PC-9 (cell line): ENCODE data around the gene RAB40C. TPM values are rescaled to one million over a fixed set of nuclear protein-coding genes. Genes with fewer than 3 reads are reported as not detected.

Experiments used
- BruUV-seq: library from RNA; stranded (reverse); fragments of 400-500 nt; replicated peaks from 2 replicates; lab custom pipeline; 2021; lab: Mats Ljungman, UMichigan
- CTCF ChIA-PET: fragments of 300-600 bp; sonication (Branson Sonifier 250); formaldehyde crosslinking; loops from one replicate; lab custom pipeline; 2022; ENCODE audit warnings: antibody characterized with exemption; lab: Charles Lee
- POLR2A ChIA-PET: fragments of 300-600 bp; sonication (Branson Sonifier 250); formaldehyde crosslinking; loops from one replicate; lab custom pipeline; 2022; ENCODE audit warnings: antibody characterized with exemption; ENCODE audit not compliant: unreplicated experiment; lab: Charles Lee
- DNase-seq, 2 experiments: peaks; one replicate each; pipeline versions ENCODE4 v3.0.0 to v3.0.0-alpha.2; 2015 to 2022; ENCODE audit warnings: mixed read lengths in 1 of 2
- H2AFZ ChIP-seq: fragments of 200-600 bp; sonication (generic); 2 replicates; pipeline ENCODE4 v1.8.1; 2017; ENCODE audit warnings: antibody characterized with exemption
- H3F3A ChIP-seq: fragments of 200-600 bp; sonication (generic); 2 replicates; pipeline ENCODE4 v1.8.1; 2017; ENCODE audit warnings: antibody characterized with exemption, mild to moderate bottlenecking, low read depth; ENCODE audit not compliant: insufficient read depth
- H3K27ac ChIP-seq: fragments of 200-600 bp; sonication (generic); 2 replicates; pipeline ENCODE4 v1.6.1; 2016; ENCODE audit warnings: mixed run types
- H3K27me3 ChIP-seq: fragments of 200-600 bp; sonication (generic); 2 replicates; pipeline ENCODE4 v1.6.1; 2016; ENCODE audit warnings: low read depth, mixed run types; ENCODE audit not compliant: insufficient read depth
- H3K36me3 ChIP-seq: fragments of 200-600 bp; sonication (generic); 2 replicates; pipeline ENCODE4 v1.6.1; 2016; ENCODE audit warnings: low read depth, mixed run types
- H3K4me1 ChIP-seq: fragments of 200-600 bp; sonication (generic); replicated peaks from 2 replicates; pipeline ENCODE4 v1.6.1; 2016; ENCODE audit warnings: mixed run types; ENCODE audit not compliant: insufficient read depth
- H3K4me2 ChIP-seq: fragments of 200-600 bp; sonication (generic); 2 replicates; pipeline ENCODE4 v1.6.1; 2017; ENCODE audit warnings: mixed run types
- H3K4me3 ChIP-seq: fragments of 200-600 bp; sonication (generic); 2 replicates; pipeline ENCODE4 v1.6.1; 2016; ENCODE audit warnings: mixed run types
- H3K79me2 ChIP-seq: fragments of 200-600 bp; sonication (generic); 2 replicates; pipeline ENCODE4 v1.6.1; 2017; ENCODE audit warnings: low read depth, mixed run types
- H3K9me2 ChIP-seq: fragments of 200-600 bp; sonication (generic); 2 replicates; pipeline ENCODE4 v1.8.1; 2017; ENCODE audit warnings: mild to moderate bottlenecking; ENCODE audit not compliant: insufficient read depth
- H3K9me3 ChIP-seq: fragments of 200-600 bp; sonication (generic); 2 replicates; pipeline ENCODE4 v1.8.1; 2016; ENCODE audit warnings: low read depth; ENCODE audit not compliant: insufficient read depth
- H4K20me1 ChIP-seq: fragments of 200-600 bp; sonication (generic); 2 replicates; pipeline ENCODE4 v1.8.1; 2017; ENCODE audit not compliant: insufficient read depth
- CTCF ChIP-seq: fragments of 200-600 bp; sonication (generic); conservative IDR thresholded peaks from 2 replicates; pipeline ENCODE4 v1.6.1; 2017; ENCODE audit warnings: mixed run types, antibody characterized with exemption, mild to moderate bottlenecking, moderate library complexity
- EZH2 ChIP-seq: fragments of 200-600 bp; sonication (generic); IDR thresholded peaks from 2 replicates; pipeline ENCODE4 v1.8.0; 2017; ENCODE audit warnings: antibody characterized with exemption, low read depth
- intact Hi-C: fragments of 100-400 bp; cut with micrococcal nuclease; formaldehyde crosslinking; loops from one replicate; pipeline ENCODE4 v1.10.0; 2022; ENCODE audit not compliant: unreplicated experiment
- total RNA-seq: library from RNA; stranded (reverse); gene quantifications from 2 replicates; pipeline ENCODE4 v1.2.3, GENCODE V29; 2021

Gene RAB40C
- total RNA-seq, 1 experiment from 2014 or later = 47.1 TPM

GRCh38 chr16:590815-591200, 942 bp downstream of the RAB40C start:
- no peak overlapping the region for H3K27ac ChIP-seq
- intact Hi-C loops = no loop called here

GRCh38 chr16:591231-591630, 1.4 kb downstream of the RAB40C start:
- intact Hi-C loops = no loop called here
- no peak overlapping the region for H3K27ac ChIP-seq
- H3K9me2 ChIP-seq = no peaks in the 10 kb centered on the region
- H3K79me2 ChIP-seq = peaks cover 69% of the 10 kb centered on the region
- no peaks in the 10 kb centered on the region for H3K36me3 ChIP-seq
- peaks cover 46% of the 10 kb centered on the region for H3K4me1 ChIP-seq
- no TSS peak for BruUV-seq
- no peaks in the 10 kb centered on the region for H3K27me3 ChIP-seq
- TF ChIP-seq CTCF = no peak
- no peak for TF ChIP-seq EZH2
- ChIA-PET CTCF (no interaction called here), POLR2A (no interaction called here)
- peak overlapping the region; percentile 81; the same call in 1 of the 2 replicates for H3K4me3 ChIP-seq
- peak overlapping the region; percentile 99 for H3K4me2 ChIP-seq
- peaks cover 41% of the 10 kb centered on the region for H4K20me1 ChIP-seq
- H3K9me3 ChIP-seq = no peaks in the 10 kb centered on the region
- H2AFZ ChIP-seq = no peak overlapping the region
- peaks cover 35% of the 10 kb centered on the region for H3F3A ChIP-seq
- DNase-seq = no peak

More at GRCh38 chr16:590815-591200, 942 bp downstream of the RAB40C start:
- no TSS peak for BruUV-seq
- Histone ChIP-seq H3K79me2 (peaks cover 65% of the 10 kb centered on the region), H2AFZ (no peak overlapping the region), H3K9me3 (no peaks in the 10 kb centered on the region), H3K4me1 (peaks cover 46% of the 10 kb centered on the region), H3K36me3 (no peaks in the 10 kb centered on the region), H3K27me3 (no peaks in the 10 kb centered on the region), H3K4me3 (peak overlapping the region; percentile 81), H3K4me2 (peak overlapping the region; percentile 99), H3F3A (peaks cover 35% of the 10 kb centered on the region), H4K20me1 (peaks cover 39% of the 10 kb centered on the region), H3K9me2 (no peaks in the 10 kb centered on the region)
- no peak for DNase-seq
- TF ChIP-seq EZH2 (no peak), CTCF (no peak)
- POLR2A ChIA-PET = interaction anchor here (0.6 to 0.7 kb wide), 3 partner anchors 31 to 91 kb away, joined by 3 to 4 read pairs (median 3); no protein-coding TSS in a partner anchor
- CTCF ChIA-PET = no interaction called here

GRCh38 chr16:591892-592517, 2.1 kb downstream of the RAB40C start:
- H3K4me1 ChIP-seq = peaks cover 46% of the 10 kb centered on the region
- peaks cover 35% of the 10 kb centered on the region for H3F3A ChIP-seq
- no peak for TF ChIP-seq EZH2
- no peak for TF ChIP-seq CTCF
- no peak overlapping the region for H2AFZ ChIP-seq
- peak overlapping the region; percentile 14; the same call in 1 of the 2 replicates for H3K4me3 ChIP-seq
- H3K4me2 ChIP-seq = peak overlapping the region; percentile 99
- no peaks in the 10 kb centered on the region for H3K9me2 ChIP-seq
- BruUV-seq = TSS peak; percentile 13
- no peaks in the 10 kb centered on the region for H3K27me3 ChIP-seq
- intact Hi-C loops = loop anchor here (2.0 kb wide), 1 partner anchor 45 kb away; the partner anchor contains the start of gene METTL26
- ChIA-PET POLR2A (no interaction called here), CTCF (interaction anchor here (0.6 kb wide), 2 partner anchors 46 to 72 kb away, joined by 3 read pairs; no protein-coding TSS in a partner anchor)
- peaks cover 74% of the 10 kb centered on the region for H3K79me2 ChIP-seq
- H4K20me1 ChIP-seq = peaks cover 44% of the 10 kb centered on the region
- peak overlapping the region; percentile 76 for H3K27ac ChIP-seq
- DNase-seq = no peak
- H3K36me3 ChIP-seq = no peaks in the 10 kb centered on the region
- no peaks in the 10 kb centered on the region for H3K9me3 ChIP-seq
